ENCODE results near the gene CPED1.

The CPED1 gene

GRCh38 chr7:121197455-121197854, 208.9 kb downstream of the CPED1 start:
- no peak for DNase-seq (ENCODE audit: low read depth)
- TF ChIP-seq CTCF (IDR thresholded peaks at IDR 0.05; ENCODE audit: insufficient read depth, low read depth, low read length, missing control alignments), result no peak
- no peak overlapping the region for H3K4me3 ChIP-seq (ENCODE audit: low read depth, low read length)

- no peak for DNase-seq (ENCODE audit: low read depth)
- TF ChIP-seq CTCF (IDR thresholded peaks at IDR 0.05; ENCODE audit: insufficient read depth, low read depth, low read length, missing control alignments), result no peak
- H3K4me3 ChIP-seq (ENCODE audit: low read depth, low read length), result no peak overlapping the region
Measured at GRCh38 chr7:121198502-121198901, 210.0 kb downstream of the CPED1 start.

GRCh38 chr7:121202125-121202524, 213.6 kb downstream of the CPED1 start:
- H3K4me3 ChIP-seq (ENCODE audit: low read depth, low read length), result no peak overlapping the region
- no peak for TF ChIP-seq CTCF (IDR thresholded peaks at IDR 0.05; ENCODE audit: insufficient read depth, low read depth, low read length, missing control alignments)
- DNase-seq (ENCODE audit: low read depth), result no peak

GRCh38 chr7:121202834-121203233, 214.3 kb downstream of the CPED1 start:
- H3K4me3 ChIP-seq (ENCODE audit: low read depth, low read length), result no peak overlapping the region
- TF ChIP-seq CTCF (IDR thresholded peaks at IDR 0.05; ENCODE audit: insufficient read depth, low read depth, low read length, missing control alignments), result no peak
- DNase-seq (ENCODE audit: low read depth), result no peak

DNA sequence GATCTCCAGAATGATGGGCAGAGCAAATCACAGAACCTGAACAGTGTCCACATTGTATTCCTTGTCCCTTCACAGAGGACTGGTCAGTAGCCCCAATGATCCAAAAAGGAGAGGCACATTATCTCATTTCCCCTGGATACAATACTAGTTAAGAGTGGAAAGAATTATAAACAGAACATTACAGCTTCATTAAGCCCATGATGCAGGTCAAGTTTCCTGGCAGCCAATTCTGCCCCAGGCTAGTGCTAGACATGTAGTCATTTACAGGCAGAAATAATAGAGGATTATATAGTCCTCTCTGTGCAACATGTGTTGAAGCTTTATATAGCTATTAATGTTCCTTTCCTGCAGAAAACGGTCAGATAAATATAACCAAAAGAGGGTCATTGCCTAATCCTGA, 216.0 kb downstream of the CPED1 start:
- H3K4me3 ChIP-seq (ENCODE audit: low read depth, low read length), result no peak overlapping the region
- no peak for TF ChIP-seq CTCF (IDR thresholded peaks at IDR 0.05; ENCODE audit: insufficient read depth, low read depth, low read length, missing control alignments)
- DNase-seq (ENCODE audit: low read depth), result no peak

DNA sequence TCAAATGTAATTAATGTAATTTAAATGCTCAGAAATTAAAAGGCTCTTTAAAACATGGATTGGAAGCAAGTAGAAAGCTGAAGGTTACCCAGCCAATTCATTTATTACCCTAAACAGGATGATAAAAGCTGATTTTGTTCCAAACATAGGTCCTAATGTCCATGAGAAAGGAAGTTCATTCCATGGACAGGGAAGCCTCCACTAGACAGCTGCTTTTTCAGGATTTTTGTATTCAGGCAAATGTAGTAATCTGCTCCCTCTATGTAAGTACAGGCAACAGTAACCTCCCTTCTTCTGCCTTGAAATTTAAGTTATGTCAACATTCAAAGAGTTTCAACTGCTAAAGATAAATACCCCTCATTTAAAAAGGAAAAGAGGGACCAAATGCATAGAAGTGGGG, 217.3 kb downstream of the CPED1 start:
- no peak overlapping the region for H3K4me3 ChIP-seq (ENCODE audit: low read depth, low read length)
- no peak for TF ChIP-seq CTCF (IDR thresholded peaks at IDR 0.05; ENCODE audit: insufficient read depth, low read depth, low read length, missing control alignments)

DNA sequence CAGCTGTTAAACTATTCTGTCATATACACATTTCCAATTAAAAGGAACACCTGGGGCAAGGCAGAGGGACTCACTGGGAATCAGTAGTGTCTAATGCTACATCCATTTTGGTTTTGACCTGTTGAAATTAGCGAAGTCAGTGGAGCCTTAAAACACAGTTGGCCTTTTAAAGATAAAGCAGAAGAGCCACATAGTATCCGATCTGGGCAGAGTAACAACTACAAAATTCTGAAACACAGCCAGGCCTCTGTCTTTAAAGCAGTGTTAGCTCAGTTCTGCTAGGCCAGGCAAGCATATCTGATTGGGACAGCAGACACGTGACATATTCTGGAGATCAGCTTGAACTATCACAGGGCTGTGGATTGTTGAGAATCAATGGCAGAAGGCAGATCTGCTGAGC, 222.7 kb downstream of the CPED1 start:
- TF ChIP-seq CTCF (IDR thresholded peaks at IDR 0.05; ENCODE audit: insufficient read depth, low read depth, low read length, missing control alignments), result no peak
- H3K4me3 ChIP-seq (ENCODE audit: low read depth, low read length), result no peak overlapping the region
- DNase-seq (ENCODE audit: low read depth), result no peak

More for the DNA sequence above, 217.3 kb downstream of the CPED1 start:
- no peak for DNase-seq (ENCODE audit: low read depth)
